H9 (cell line): ENCODE results near the gene DNAJC24. TPM values are rescaled to one million over a fixed set of nuclear protein-coding genes. Genes with fewer than 3 reads are reported as not detected.

ENCODE experiments used
- DNase-seq: peaks from one replicate; pipeline ENCODE4 v3.0.0-alpha.2; 2017
- H2AFZ ChIP-seq: one replicate; pipeline ENCODE4 v1.6.1; 2013; ENCODE audit warnings: mild to moderate bottlenecking, low read length, control low read depth, moderate library complexity
- H2AK5ac ChIP-seq: 2 replicates; pipeline ENCODE4 v1.6.1; 2013; ENCODE audit warnings: low read length, control low read depth, mixed read lengths; ENCODE audit not compliant: insufficient read length
- H2BK120ac ChIP-seq: one replicate; pipeline ENCODE4 v1.6.1; 2013; ENCODE audit warnings: low read depth, mild to moderate bottlenecking, low read length, control low read depth, inconsistent platforms; ENCODE audit not compliant: poor library complexity, severe bottlenecking
- H2BK12ac ChIP-seq: 2 replicates; pipeline ENCODE4 v1.6.1; 2013; ENCODE audit warnings: low read length, control low read depth, mixed read lengths, low read depth; ENCODE audit not compliant: insufficient read length
- H2BK15ac ChIP-seq: 2 replicates; pipeline ENCODE4 v1.6.1; 2013; ENCODE audit warnings: low read depth, low read length, control low read depth
- H2BK20ac ChIP-seq: one replicate; pipeline ENCODE4 v1.6.1; 2013; ENCODE audit warnings: low read depth, mild to moderate bottlenecking, low read length, control low read depth, inconsistent platforms; ENCODE audit not compliant: poor library complexity, severe bottlenecking
- H2BK5ac ChIP-seq: 2 replicates; pipeline ENCODE4 v1.6.1; 2013; ENCODE audit warnings: low read length, control low read depth, mixed read lengths; ENCODE audit not compliant: insufficient read length
- H3K14ac ChIP-seq: 2 replicates; pipeline ENCODE4 v1.6.1; 2013; ENCODE audit warnings: low read length, control low read depth; ENCODE audit not compliant: insufficient read depth
- H3K18ac ChIP-seq: 2 replicates; pipeline ENCODE4 v1.6.1; 2013; ENCODE audit warnings: low read depth, mild to moderate bottlenecking, mixed read lengths, low read length, control low read depth; ENCODE audit not compliant: insufficient read length
- H3K23ac ChIP-seq: 2 replicates; pipeline ENCODE4 v1.6.1; 2013; ENCODE audit warnings: low read length, control low read depth, mixed read lengths, low read depth; ENCODE audit not compliant: insufficient read length
- H3K23me2 ChIP-seq: 2 replicates; pipeline ENCODE4 v1.6.1; 2013; ENCODE audit warnings: low read depth, mild to moderate bottlenecking, mixed read lengths, low read length, control low read depth; ENCODE audit not compliant: insufficient read length, poor library complexity, severe bottlenecking
- H3K27ac ChIP-seq: 2 replicates; pipeline ENCODE4 v1.5.1; 2013; ENCODE audit warnings: low read length, control low read depth, mixed read lengths, low read depth; ENCODE audit not compliant: insufficient read length
- H3K27me3 ChIP-seq: 2 replicates; pipeline ENCODE4 v1.6.1; 2013; ENCODE audit warnings: low read length, control low read depth, inconsistent platforms; ENCODE audit not compliant: insufficient read depth
- H3K4ac ChIP-seq: 2 replicates; pipeline ENCODE4 v1.6.1; 2013; ENCODE audit warnings: low read depth, mild to moderate bottlenecking, control low read depth, inconsistent platforms, low read length, moderate library complexity
- H3K4me1 ChIP-seq: 2 replicates; pipeline ENCODE4 v1.6.1; 2013; ENCODE audit warnings: low read length, control low read depth, inconsistent platforms; ENCODE audit not compliant: insufficient read depth
- H3K4me2 ChIP-seq: 2 replicates; pipeline ENCODE4 v1.6.1; 2013; ENCODE audit warnings: low read length, control low read depth, mixed read lengths; ENCODE audit not compliant: insufficient read length, insufficient read depth
- H3K56ac ChIP-seq: 2 replicates; pipeline ENCODE4 v1.6.1; 2013; ENCODE audit warnings: low read depth, mild to moderate bottlenecking, mixed read lengths, low read length, control low read depth; ENCODE audit not compliant: insufficient read length
- H3K79me1 ChIP-seq: 2 replicates; pipeline ENCODE4 v1.6.1; 2013; ENCODE audit warnings: low read depth, mild to moderate bottlenecking, moderate library complexity, low read length, control low read depth, inconsistent platforms; ENCODE audit not compliant: insufficient read depth, poor library complexity, severe bottlenecking
- H3K79me2 ChIP-seq: 2 replicates; pipeline ENCODE4 v1.6.1; 2013; ENCODE audit warnings: low read length, control low read depth, inconsistent platforms; ENCODE audit not compliant: insufficient read depth
- H3K9ac ChIP-seq: 2 replicates; pipeline ENCODE4 v1.6.1; 2013; ENCODE audit warnings: low read length, control low read depth, mixed read lengths; ENCODE audit not compliant: insufficient read length; ENCODE audit errors: extremely low read depth
- H3K9me3 ChIP-seq: one replicate; pipeline ENCODE4 v1.6.1; 2013; ENCODE audit warnings: low read depth, low read length, inconsistent platforms; ENCODE audit not compliant: control insufficient read depth
- H3T11ph ChIP-seq: one replicate; pipeline ENCODE4 v1.6.1; 2013; ENCODE audit warnings: mild to moderate bottlenecking, low read length, control low read depth, inconsistent platforms
- H4K20me1 ChIP-seq: one replicate; pipeline ENCODE4 v1.6.1; 2013; ENCODE audit not compliant: control insufficient read depth, insufficient read length, insufficient read depth
- H4K5ac ChIP-seq: 2 replicates; pipeline ENCODE4 v1.6.1; 2013; ENCODE audit warnings: low read depth, mild to moderate bottlenecking, mixed read lengths, low read length, control low read depth; ENCODE audit not compliant: insufficient read length
- H4K8ac ChIP-seq: replicated peaks from 2 replicates; pipeline ENCODE4 v1.6.1; 2013; ENCODE audit warnings: low read length, control low read depth, mixed read lengths, low read depth; ENCODE audit not compliant: insufficient read length
- H4K91ac ChIP-seq: 2 replicates; pipeline ENCODE4 v1.6.1; 2013; ENCODE audit warnings: low read depth, mild to moderate bottlenecking, moderate library complexity, mixed read lengths, low read length, control low read depth; ENCODE audit not compliant: insufficient read length
- H3K27ac Mint-ChIP-seq, 3 experiments: 2 replicates in 2 of 3; 3 replicates in 1 of 3; pipeline ENCODE4 v1.8.0; 2020 to 2021; ENCODE audit warnings: mixed read lengths in 3 of 3, mild to moderate bottlenecking in 1 of 3, moderate library complexity in 1 of 3
- H3K27me3 Mint-ChIP-seq: 2 replicates; pipeline ENCODE4 v1.8.0; 2021; ENCODE audit warnings: low read depth, mild to moderate bottlenecking, moderate library complexity, mixed read lengths
- H3K36me3 Mint-ChIP-seq, 3 experiments: 2 replicates in 2 of 3; 3 replicates in 1 of 3; pipeline ENCODE4 v1.8.0; 2020 to 2021; ENCODE audit warnings: low read depth in 3 of 3, mixed read lengths in 3 of 3; ENCODE audit not compliant: insufficient read depth in 1 of 3
- H3K4me1 Mint-ChIP-seq, 2 experiments: 2 replicates each; pipeline ENCODE4 v1.8.0; 2020; ENCODE audit warnings: mixed read lengths in 2 of 2
- H3K4me3 Mint-ChIP-seq, 2 experiments: 2 replicates in 1 of 2; 3 replicates in 1 of 2; pipeline ENCODE4 v1.8.0; 2020 to 2021; ENCODE audit warnings: mild to moderate bottlenecking in 2 of 2, mixed read lengths in 2 of 2, moderate library complexity in 1 of 2
- H3K9me3 Mint-ChIP-seq, 2 experiments: 2 replicates in 1 of 2; 3 replicates in 1 of 2; pipeline ENCODE4 v1.8.0; 2020; ENCODE audit warnings: mild to moderate bottlenecking in 2 of 2, mixed read lengths in 2 of 2, moderate library complexity in 1 of 2
- WGBS: extraction: QIAGEN DNeasy Blood & Tissue Kit; methylation state at CpG from one replicate; pipeline ENCODE4 v1.1.7; 2013; ENCODE audit warnings: missing lambda C conversion rate, low lambda C conversion rate, mixed read lengths; ENCODE audit not compliant: insufficient read length; ENCODE audit errors: extremely low coverage; 5-methylcytosine and 5-hydroxymethylcytosine counted together
- total RNA-seq: library from RNA; stranded (reverse); gene quantifications from 2 replicates; pipeline ENCODE4 v1.2.1, GENCODE V29; 2021
- TF ChIP-seq, protein P1 (sequence below): fragments of 200-600 bp; sonication (generic); conservative IDR thresholded peaks from 3 replicates; pipeline ENCODE4 v1.8.0; 2021; ENCODE audit warnings: antibody characterized with exemption, mild to moderate bottlenecking

DNAJC24 gene
- total RNA-seq, 1 experiment from 2014 or later: 16.7 TPM

DNA sequence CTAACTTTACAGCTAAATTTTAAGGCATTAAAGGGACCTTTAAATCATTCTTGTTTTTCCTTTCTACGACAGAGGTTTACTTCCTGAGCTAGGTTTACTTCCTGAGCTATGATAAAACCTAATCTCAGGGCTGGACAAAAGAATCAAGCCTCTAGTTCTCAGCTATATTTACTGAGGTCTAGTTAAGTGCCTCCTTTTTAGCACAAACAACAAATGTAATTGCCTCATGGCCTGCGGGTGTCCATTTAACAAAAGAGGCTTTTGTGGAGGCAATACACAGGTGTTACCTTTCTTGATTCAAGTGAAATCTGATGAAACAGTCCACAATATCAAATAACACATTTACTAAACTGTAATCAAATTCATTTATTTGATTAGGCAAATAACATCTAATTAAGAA, 72.4 kb downstream of the DNAJC24 start:
- Histone ChIP-seq H3K4me2 (no peak overlapping the region), H3K4me1 (no peaks in the 10 kb centered on the region; the same call in 1 of the 2 replicates)
- no peaks in the 10 kb centered on the region for H3K9me3 Mint-ChIP-seq

More for the DNA sequence above, 72.4 kb downstream of the DNAJC24 start:
- Histone ChIP-seq H3K14ac (no peak overlapping the region), H3K23me2 (no peaks in the 10 kb centered on the region), H3K27me3 (no peaks in the 10 kb centered on the region), H3K27ac (no peak overlapping the region), H2BK12ac (no peak overlapping the region), H3T11ph (no peak overlapping the region), H2BK120ac (no peak overlapping the region), H3K18ac (no peak overlapping the region), H4K5ac (no peak overlapping the region), H3K23ac (no peak overlapping the region), H2BK20ac (no peak overlapping the region), H3K79me1 (no peaks in the 10 kb centered on the region), H2AFZ (no peak overlapping the region), H4K8ac (no peak overlapping the region), H3K4ac (no peak overlapping the region), H3K9me3 (no peaks in the 10 kb centered on the region), H3K79me2 (no peaks in the 10 kb centered on the region), H3K56ac (no peak overlapping the region), H2BK5ac (no peak overlapping the region), H4K20me1 (no peaks in the 10 kb centered on the region), H4K91ac (no peak overlapping the region), H3K9ac (no peak overlapping the region), H2BK15ac (no peak overlapping the region), H2AK5ac (no peak overlapping the region)
- Mint-ChIP-seq H3K27ac (peak overlapping the region in 1 of 3 experiments; percentile 80; a peak in 2 of 7 replicates), H3K4me3 (no peak overlapping the region), H3K4me1 (peaks cover 24 to 33% of the 10 kb centered on the region in 2 experiments), H3K27me3 (no peaks in the 10 kb centered on the region), H3K36me3 (peaks cover 1 to 2% (median 2%) of the 10 kb centered on the region in 3 experiments; a peak in 6 of 7 replicates)
- no CpG with 5 or more reads among the region's 2 CpGs for WGBS
- DNase-seq: no peak
- TF ChIP-seq, protein P1, sequence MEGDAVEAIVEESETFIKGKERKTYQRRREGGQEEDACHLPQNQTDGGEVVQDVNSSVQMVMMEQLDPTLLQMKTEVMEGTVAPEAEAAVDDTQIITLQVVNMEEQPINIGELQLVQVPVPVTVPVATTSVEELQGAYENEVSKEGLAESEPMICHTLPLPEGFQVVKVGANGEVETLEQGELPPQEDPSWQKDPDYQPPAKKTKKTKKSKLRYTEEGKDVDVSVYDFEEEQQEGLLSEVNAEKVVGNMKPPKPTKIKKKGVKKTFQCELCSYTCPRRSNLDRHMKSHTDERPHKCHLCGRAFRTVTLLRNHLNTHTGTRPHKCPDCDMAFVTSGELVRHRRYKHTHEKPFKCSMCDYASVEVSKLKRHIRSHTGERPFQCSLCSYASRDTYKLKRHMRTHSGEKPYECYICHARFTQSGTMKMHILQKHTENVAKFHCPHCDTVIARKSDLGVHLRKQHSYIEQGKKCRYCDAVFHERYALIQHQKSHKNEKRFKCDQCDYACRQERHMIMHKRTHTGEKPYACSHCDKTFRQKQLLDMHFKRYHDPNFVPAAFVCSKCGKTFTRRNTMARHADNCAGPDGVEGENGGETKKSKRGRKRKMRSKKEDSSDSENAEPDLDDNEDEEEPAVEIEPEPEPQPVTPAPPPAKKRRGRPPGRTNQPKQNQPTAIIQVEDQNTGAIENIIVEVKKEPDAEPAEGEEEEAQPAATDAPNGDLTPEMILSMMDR: no peak
